GM19238 (cell line): Measurements from ENCODE around the gene KRT17.

ENCODE experiments used
- DNase-seq: peaks from one replicate; pipeline ENCODE4 v3.0.0; 2011; ENCODE audit warnings: low spot score; ENCODE audit not compliant: insufficient read length

Gene KRT17

GRCh38 chr17:41624208-41625101, at the start of gene KRT17:
Gene KRT17 (minus strand): TSS chr17:41624575. CDS start chr17:41624509, 66 bp downstream.
- DNase-seq, result no peak

DNA sequence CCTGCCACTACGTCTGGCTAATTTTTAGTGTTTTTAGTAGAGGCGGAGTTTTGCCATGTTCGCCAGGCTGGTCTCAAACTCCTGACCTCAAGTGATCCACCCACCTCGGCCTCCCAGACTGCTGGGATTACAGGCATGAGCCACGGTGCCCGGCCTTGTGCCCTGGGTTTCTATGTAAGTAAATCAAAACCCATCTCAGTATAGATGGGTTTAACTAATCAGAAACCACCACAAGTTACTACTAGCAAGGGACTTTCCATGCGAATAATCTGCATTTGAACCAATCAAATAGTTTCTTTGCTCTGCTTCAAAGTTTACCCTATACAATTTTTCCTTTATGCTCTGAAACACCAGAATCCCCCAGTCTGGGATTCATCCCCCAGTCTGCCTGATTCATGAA, 47.8 kb upstream of the KRT17 start:
- no peak for DNase-seq

DNA sequence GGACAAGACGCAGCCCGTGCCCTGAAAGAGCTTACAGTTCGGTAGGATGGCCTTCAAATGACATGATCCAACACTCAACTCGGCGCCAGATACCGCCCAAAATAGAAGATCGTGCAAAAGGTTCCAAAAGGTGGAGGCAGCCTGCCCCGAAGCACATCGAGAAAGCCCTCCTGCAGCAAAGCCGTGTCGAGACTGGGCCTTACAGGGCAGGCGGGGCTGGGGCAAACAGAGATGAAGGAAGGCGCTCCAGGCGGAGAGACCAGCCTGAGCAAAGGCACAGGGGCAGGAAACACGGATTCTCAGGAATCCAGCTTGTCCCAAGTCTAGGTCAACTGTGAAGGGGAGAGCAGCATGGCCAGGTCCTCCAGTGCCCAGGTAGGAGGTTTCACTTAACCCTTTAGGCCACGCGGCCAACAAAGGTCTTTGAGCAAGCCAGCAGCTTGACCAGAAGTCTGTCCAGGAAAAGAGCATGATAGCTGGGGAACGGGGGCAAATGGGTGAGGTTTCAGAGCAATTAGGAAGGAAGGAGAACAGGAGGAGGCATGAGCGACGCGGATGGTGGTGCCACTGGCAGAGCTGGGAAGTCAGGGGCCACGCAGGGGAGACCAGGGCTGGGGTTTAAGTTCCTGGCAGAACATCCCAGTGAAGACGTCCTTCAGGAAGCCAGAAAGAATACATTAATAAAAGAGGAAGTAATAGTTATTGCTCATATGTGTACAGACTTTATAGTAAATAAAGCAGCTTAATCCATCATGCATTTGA, 43.1 kb upstream of the KRT17 start:
- no peak for DNase-seq

GRCh38 chr17:41666708-41667279, 42.4 kb upstream of the KRT17 start:
- DNase-seq, result peak; percentile 79

DNA sequence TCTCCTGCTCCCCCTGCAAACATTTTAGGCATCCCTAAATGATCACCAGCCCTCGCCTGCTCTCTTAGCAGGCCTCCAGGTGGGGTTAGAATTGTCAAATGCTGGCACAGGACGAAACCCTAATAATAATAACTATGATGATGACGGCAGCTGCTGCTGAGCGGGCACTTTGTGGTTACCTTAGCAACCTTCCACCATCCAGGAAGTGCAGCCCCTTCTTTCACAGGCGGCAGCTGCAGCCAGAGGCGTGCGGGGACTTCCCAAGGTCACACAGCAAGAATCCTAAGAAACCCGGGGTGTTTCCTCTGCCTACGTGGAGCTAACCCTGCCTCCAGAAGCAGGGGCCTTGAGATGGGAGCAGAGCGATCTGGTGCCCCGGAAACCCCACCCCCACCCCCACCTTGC, 41.9 kb upstream of the KRT17 start:
- DNase-seq, result peak; percentile 39

DNA sequence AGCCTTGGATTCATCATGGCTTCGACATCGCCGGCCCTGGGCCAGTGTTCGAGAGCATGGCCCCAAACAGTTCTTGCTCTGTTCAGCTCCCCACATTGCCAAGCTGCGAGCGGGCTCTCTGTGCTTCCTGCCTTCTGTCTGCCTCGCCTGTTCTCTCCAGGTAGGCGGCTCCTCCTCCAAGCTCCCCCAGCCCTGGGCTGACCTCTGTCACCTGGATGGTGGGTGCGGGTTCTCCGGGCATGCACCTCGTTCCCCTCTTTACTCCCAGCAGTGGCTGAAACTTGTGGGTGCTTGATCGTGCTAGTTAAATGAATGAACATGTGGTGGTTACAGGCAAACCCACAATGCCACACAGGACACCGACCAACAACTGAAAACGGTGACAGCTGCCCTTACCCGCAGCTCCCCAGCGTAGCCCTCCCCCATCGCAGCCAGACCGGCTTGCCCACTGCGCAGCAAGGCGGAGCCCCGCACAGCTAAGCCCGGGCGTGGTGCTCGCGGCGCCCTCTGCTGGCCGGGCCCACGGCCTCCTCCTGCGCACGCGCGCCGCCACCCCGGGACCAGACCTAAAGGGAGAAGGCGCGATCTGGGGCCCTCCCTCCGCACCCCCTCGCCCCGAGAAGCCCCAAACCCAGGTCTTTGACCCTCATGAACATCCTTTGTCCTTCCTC, 41.3 kb upstream of the KRT17 start:
- peak; percentile 88 for DNase-seq

- no peak for DNase-seq
Measured at GRCh38 chr17:41664587-41665565, 40.5 kb upstream of the KRT17 start.

DNA sequence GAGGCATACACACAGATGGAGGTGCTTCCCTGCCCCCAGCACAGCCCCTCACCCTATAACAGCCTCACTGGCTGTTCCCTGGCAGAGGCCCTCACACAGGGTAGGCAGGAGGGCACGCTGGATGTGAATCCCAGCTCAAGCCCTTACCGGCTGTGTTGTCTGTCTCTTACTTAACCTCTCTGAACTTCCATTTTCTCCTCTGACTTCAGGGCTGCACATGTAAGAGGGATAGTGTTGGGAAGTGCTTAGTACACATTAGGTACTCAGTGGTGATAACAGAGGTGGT, 39.7 kb upstream of the KRT17 start:
- DNase-seq, result no peak

GRCh38 chr17:41663451-41664171, 39.2 kb upstream of the KRT17 start:
- DNase-seq, result no peak

DNA sequence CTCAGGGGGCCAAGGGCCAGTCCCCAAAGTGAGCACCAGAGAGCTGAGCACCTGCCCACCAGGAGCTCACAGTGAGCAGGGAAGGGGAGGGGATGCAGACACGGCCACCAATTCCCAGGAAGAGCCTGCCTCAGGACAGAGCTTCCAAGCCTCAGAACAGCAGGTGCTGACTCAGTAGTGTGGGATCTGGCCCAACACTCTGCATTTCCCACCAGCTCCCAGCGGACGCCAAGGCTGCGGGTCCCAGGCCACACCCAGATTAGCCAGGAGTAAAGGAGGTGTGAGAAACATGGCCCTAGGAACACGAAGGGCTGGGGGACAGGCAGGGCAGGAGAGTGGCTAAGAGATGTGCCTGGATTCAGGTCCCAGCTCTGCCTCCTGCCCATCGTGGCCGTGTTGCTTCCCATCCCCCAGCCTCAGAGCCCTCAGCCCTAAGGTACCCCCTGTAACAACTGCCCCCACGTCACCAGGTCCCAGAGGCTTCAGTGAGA, 35.9 kb upstream of the KRT17 start:
- DNase-seq, result no peak

DNA sequence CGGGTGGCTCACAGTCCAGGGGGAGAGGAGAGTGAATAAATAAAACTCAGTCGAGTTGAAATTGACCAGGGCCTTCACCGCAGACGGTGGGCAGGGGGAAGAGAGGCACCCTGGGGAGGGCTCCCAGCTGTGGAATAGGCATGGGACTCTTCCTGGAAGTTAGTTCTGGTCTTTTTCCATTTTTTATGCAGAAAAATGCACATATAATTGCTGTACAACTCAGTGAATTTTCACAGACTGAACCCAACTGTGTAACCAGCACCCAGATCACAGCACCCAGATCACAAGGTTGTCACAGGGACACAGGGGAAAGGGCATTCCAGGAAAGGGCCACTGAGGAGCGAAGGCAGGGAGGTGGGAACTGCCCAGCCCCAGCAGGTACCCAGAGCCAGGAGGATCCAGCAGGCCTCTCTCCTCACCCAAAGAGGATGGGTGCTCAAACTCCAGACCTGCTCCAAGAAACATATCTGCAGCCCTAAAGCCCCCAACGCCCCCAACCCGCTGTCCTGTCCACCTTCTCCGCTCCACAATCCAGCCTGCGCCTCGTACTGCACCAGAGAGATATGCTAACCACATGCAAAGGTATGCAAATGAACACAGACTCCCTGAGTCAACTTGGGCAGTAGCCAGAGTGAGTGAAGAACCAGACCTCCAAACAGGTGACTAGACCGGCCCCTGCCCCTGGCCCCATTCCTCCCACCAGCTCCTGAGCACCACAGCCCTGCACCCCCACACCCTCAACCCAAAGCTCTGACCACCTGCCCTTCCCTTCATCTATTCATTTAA, 35.2 kb upstream of the KRT17 start:
- DNase-seq, result no peak

- DNase-seq, result no peak
Measured at GRCh38 chr17:41658846-41659245, 34.5 kb upstream of the KRT17 start.

DNA sequence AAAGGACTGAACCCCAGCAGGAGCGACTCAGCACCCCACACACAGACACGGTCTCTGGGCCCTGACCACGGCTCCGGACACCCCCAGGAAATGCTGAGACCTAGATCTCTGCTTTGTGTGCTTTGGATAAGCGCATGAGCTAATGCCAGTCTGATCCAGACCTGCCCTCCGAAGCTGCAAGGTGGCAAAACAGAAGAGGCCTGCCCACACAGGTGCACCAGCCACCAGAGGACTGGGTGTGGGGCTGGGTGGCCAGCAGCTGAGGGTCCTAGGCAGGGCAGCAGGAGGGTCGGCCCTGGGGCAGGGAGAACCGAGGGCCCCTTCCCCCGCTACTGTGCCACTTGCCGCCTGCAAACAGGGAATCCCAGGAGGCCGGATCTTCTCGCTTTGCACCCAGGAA, 33.6 kb upstream of the KRT17 start:
- no peak for DNase-seq

DNA sequence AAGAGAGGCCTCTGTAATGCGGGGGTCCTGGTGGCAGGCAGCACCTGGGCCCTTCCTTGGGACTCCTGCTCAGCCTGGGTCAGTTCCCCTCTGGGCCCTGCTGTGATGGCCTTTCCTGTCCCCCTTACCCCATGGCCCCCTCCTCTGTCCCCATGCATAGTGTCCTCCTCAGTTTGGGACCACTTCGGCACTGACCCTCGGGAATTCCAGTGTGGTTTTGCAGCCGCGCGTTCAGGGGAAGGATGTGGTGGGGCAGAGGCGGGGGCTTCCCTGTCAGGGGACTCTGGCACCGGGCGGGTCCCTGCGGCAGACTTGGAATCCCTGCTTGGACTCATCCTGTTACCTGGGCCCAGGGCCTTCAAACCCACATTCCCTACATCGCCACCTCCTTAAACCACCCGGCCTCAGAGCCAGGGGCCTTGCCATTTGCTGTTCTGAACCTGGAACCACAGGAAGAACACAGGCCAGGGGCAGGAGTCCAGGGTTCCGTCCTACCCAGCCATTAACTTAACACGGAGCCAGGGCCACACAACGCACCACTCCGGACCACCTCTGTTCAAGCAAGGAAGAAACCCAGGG, 32.9 kb upstream of the KRT17 start:
- DNase-seq, result no peak

DNA sequence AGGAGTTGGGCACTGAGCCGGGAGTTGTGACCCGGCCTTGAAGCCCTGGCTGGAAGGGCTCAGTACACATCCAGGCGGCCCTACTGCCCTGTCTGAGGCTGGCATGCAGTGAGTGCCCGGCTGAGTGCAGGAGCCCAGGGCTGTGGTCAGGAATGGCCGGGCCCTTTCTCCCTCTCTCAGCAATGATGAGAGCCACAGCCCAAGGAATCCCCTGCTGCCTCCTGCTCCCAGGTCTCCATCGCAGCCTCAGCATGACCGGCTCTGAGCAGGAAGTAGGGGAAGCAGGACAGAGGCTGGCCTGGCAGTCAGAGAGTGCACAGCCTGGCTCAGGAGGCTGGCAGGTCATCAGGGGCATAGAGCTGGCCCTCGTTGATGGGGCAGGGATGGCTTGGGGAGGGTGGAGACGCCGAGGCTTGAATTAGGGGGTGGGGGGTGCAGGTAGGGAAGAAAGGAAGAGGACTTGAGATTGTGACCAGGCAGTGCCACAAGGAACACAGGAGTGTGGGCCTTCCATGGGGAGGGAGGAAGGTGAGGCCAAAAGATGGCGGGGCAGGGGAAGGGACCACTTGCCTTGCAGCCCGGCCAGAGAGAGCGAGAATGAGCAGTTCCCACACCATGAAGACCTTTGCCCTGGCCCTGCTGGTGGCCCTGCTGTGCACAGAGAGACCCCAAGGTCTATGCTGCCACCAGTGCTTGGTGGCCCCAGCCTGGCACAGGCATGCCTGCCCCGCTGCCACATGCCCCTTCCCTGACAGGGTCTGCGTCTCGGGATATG, 32.1 kb upstream of the KRT17 start:
- DNase-seq, result no peak

GRCh38 chr17:41655611-41656111, 31.3 kb upstream of the KRT17 start:
- DNase-seq, result no peak

- no peak for DNase-seq
Measured at GRCh38 chr17:41654678-41655607, 30.6 kb upstream of the KRT17 start.
